Right cardiac atrium (tissue), 5 donors: ENCODE measurements around the gene SLC26A8. TPM values are rescaled to one million over a fixed set of nuclear protein-coding genes. Genes with fewer than 3 reads are reported as not detected.

Experiments used
- ATAC-seq, 2 donors: fragments of 200-7000 bp; cut with Tn5 transposase; one replicate each; pipeline versions ENCODE4 v1.8.0 to v1.9.1; 2020; ENCODE audit warnings: moderate library complexity in 2 of 2, mild to moderate bottlenecking in 1 of 2
- DNase-seq, 3 donors: peaks; one replicate each; pipeline ENCODE4 v3.0.0-alpha.2; 2020
- H3K27ac ChIP-seq: one replicate; pipeline ENCODE4 v1.5.1; 2013; ENCODE audit warnings: mild to moderate bottlenecking, low read length, control low read depth, moderate library complexity
- H3K27me3 ChIP-seq: one replicate; pipeline ENCODE4 v1.6.1; 2013; ENCODE audit not compliant: control insufficient read depth, insufficient read depth
- H3K4me1 ChIP-seq: one replicate; pipeline ENCODE4 v1.6.1; 2013; ENCODE audit warnings: low read length; ENCODE audit not compliant: control insufficient read depth, insufficient read depth
- H3K4me3 ChIP-seq: one replicate; pipeline ENCODE4 v1.5.1; 2013; ENCODE audit warnings: low read length, control low read depth
- H3K9me3 ChIP-seq: one replicate; pipeline ENCODE4 v1.6.1; 2013; ENCODE audit warnings: low read length; ENCODE audit not compliant: control insufficient read depth
- WGBS: extraction: QIAGEN DNeasy Blood & Tissue Kit; methylation state at CpG from one replicate; pipeline ENCODE4 v1.1.7; 2013; 5-methylcytosine and 5-hydroxymethylcytosine counted together
- intact Hi-C, 4 donors: fragments of 100-400 bp; cut with DNase I; formaldehyde crosslinking; loops; one replicate each; pipeline versions ENCODE4 v1.11.0 to v1.14.0; 2022 to 2023
- polyA plus RNA-seq: library from polyadenylated mRNA; stranded (reverse); fragments of 200-250 nt; gene quantifications from one replicate; pipeline ENCODE4 v1.2.3, GENCODE V29; 2013
- total RNA-seq, 4 donors: library from RNA; stranded (reverse); fragmentation: NEBNext Ultra II Directional; extraction: Animal tissue kit (Norgen Biotek cat#: 25700); gene quantifications; one replicate each; pipeline ENCODE4 v1.2.1, GENCODE V29; 2021
- donor health status: healthy with polysubstance abuse.
- donor health status: DM: no; HTN: yes; CAD: no.
- donor health status: DM: no; HTN: no; CAD: no.
- donor health status: DM: no; HTN: yes; CAD: no; lungs with severe emphysema.
- donor health status: DM: yes; HTN: yes; CAD: no.

The SLC26A8 gene
- total and polyA plus RNA-seq, 5 donors, result 0.29 TPM; not detected in 4

- no peak for DNase-seq
- WGBS, result 89% methylated on average over 2 of the region's 2 CpGs
- H3K9me3 ChIP-seq, result no peaks in the 10 kb centered on the region
- no peak for ATAC-seq
- no peak overlapping the region for H3K4me3 ChIP-seq
- H3K4me1 ChIP-seq, result peaks cover 6% of the 10 kb centered on the region
- no peaks in the 10 kb centered on the region for H3K27me3 ChIP-seq
- intact Hi-C loops, result no loop called here
- H3K27ac ChIP-seq, result no peak overlapping the region
These were observed 42.4 kb upstream of the SLC26A8 start for GRCh38 chr6:36066817-36067216.

DNA sequence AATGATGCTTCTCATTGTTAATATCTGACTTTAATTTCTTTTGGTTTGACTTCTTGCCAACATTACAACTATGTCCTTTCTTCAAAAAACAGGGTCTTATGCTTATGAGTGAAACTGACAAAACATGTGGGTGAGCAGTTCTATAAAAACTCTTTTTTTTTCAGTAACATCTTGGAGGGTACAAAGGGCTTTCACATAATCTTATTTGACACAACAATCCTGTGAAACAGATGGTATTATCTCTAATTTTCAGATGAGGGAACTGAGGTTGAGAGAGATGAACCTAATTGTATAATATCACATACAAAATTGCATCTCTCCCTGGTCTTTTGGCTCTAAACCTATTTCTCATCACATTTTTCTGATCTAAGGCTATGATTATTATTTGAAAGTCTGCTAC lies 41.5 kb upstream of the SLC26A8 start:
- intact Hi-C loops, result no loop called here
- Histone ChIP-seq H3K4me3 (no peak overlapping the region), H3K4me1 (peaks cover 6% of the 10 kb centered on the region), H3K27ac (no peak overlapping the region), H3K27me3 (no peaks in the 10 kb centered on the region), H3K9me3 (no peaks in the 10 kb centered on the region)
- no peak for DNase-seq
- ATAC-seq, result no peak

DNA sequence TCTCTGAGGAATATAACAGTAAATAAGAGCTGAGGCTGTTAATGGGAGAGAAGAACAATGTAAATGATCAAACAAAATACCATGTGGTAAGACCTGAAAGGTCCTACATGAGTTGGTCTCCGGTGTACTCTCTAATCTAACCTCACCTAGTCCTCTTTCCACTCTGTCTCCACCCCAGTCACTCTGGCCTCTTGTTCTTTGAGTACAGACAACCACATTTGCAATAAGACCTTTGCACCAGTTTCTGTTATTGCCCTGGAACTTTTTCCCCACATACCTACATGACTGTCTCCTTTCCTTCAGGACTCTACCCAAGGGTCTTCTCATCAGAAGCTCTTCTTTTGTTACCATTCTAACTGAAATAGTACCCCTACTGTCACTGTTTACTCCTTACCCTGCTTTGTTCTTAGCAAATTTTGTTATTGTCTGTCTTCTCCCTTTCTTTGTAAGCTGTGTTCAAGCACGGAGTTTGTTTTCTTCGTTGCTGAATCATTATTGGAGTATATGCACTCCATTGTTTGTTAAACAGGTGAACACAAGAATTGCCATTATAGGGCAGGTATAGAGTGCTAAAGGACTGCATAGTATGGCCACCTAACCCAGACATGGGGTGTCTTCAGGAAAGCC lies 40.4 kb upstream of the SLC26A8 start:
- ATAC-seq, result no peak
- 89% methylated on average over 3 of the region's 3 CpGs for WGBS
- no peaks in the 10 kb centered on the region for H3K27me3 ChIP-seq

DNA sequence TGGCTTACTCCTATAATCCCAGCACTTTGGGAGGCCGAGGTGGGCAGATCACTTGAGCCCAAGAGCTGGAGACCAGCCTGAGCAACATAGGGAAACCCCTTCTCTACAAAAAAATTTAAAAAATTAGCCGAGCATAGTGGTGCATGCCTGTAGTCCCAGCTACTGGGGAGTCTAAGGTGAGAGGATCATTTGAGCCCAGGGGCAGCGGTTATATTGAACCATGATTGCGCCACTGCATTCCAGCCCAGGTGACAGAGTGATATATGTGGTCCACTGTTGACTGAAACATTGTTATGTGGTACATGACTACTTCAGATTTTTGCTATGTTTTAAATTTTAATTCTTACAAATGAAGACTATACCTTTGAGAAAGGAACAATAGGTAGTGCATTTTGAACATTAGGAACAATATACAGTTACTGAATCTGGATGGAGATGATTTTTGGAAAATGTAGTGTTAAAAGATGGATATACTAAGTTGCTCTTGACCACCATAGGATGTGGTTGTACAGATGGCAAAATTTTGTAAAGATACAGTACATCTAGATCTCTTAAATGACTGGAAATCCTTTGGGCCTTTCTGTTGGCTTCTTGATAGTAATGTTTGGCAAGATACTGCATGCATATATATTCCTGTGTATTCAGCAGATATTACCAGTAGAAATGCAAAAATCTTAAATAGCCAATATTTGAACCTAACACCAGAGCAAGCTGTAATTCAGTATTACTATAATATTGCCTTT lies 39.0 kb upstream of the SLC26A8 start:
- no peak overlapping the region for H3K4me3 ChIP-seq
- H3K27me3 ChIP-seq, result no peaks in the 10 kb centered on the region
- peaks cover 8% of the 10 kb centered on the region for H3K4me1 ChIP-seq
- H3K9me3 ChIP-seq, result no peaks in the 10 kb centered on the region
- 97% methylated on average over 4 of the region's 4 CpGs for WGBS
- no peak for ATAC-seq
- intact Hi-C loops, result no loop called here
- DNase-seq, result no peak
- H3K27ac ChIP-seq, result no peak overlapping the region

More for the DNA sequence above, 40.4 kb upstream of the SLC26A8 start:
- Histone ChIP-seq H3K9me3 (no peaks in the 10 kb centered on the region), H3K4me1 (peaks cover 6% of the 10 kb centered on the region), H3K27ac (no peak overlapping the region), H3K4me3 (no peak overlapping the region)
- intact Hi-C loops, result no loop called here
- no peak for DNase-seq

- no peaks in the 10 kb centered on the region for H3K27me3 ChIP-seq
- peaks cover 9% of the 10 kb centered on the region for H3K4me1 ChIP-seq
- ATAC-seq (no peak), DNase-seq (no peak)
- 97% methylated on average over 2 of the region's 2 CpGs for WGBS
- H3K27ac ChIP-seq, result no peak overlapping the region
- no peaks in the 10 kb centered on the region for H3K9me3 ChIP-seq
- H3K4me3 ChIP-seq, result no peak overlapping the region
- intact Hi-C loops, result no loop called here
These were observed 37.8 kb upstream of the SLC26A8 start for GRCh38 chr6:36062247-36062646.

GRCh38 chr6:36061236-36061635 lies 36.8 kb upstream of the SLC26A8 start:
- ATAC-seq (no peak), DNase-seq (no peak)

GRCh38 chr6:36056178-36056577 lies 31.7 kb upstream of the SLC26A8 start:
- Histone ChIP-seq H3K27ac (no peak overlapping the region), H3K27me3 (no peaks in the 10 kb centered on the region), H3K4me1 (peaks cover 7% of the 10 kb centered on the region), H3K9me3 (no peaks in the 10 kb centered on the region), H3K4me3 (no peak overlapping the region)
- no peak for ATAC-seq
- WGBS, result 51% methylated on average over 1 of the region's 1 CpG
- intact Hi-C loops, result no loop called here
- no peak for DNase-seq

More at GRCh38 chr6:36061236-36061635, 36.8 kb upstream of the SLC26A8 start:
- no peak overlapping the region for H3K27ac ChIP-seq
- H3K4me1 ChIP-seq, result peaks cover 9% of the 10 kb centered on the region
- H3K27me3 ChIP-seq, result no peaks in the 10 kb centered on the region
- H3K4me3 ChIP-seq, result no peak overlapping the region
- H3K9me3 ChIP-seq, result no peaks in the 10 kb centered on the region
- intact Hi-C loops, result no loop called here
- 46% methylated on average over 2 of the region's 2 CpGs for WGBS

- 38% methylated on average over 2 of the region's 2 CpGs for WGBS
- DNase-seq (no peak), ATAC-seq (no peak)
- intact Hi-C loops, result no loop called here
- Histone ChIP-seq H3K27ac (no peak overlapping the region), H3K27me3 (no peaks in the 10 kb centered on the region), H3K9me3 (no peaks in the 10 kb centered on the region), H3K4me3 (no peak overlapping the region), H3K4me1 (peaks cover 10% of the 10 kb centered on the region)
These were observed 30.5 kb upstream of the SLC26A8 start for GRCh38 chr6:36054956-36055355.

GRCh38 chr6:36054415-36054814 lies 30.0 kb upstream of the SLC26A8 start:
- Histone ChIP-seq H3K4me1 (peaks cover 12% of the 10 kb centered on the region), H3K9me3 (no peaks in the 10 kb centered on the region), H3K27ac (no peak overlapping the region), H3K4me3 (no peak overlapping the region), H3K27me3 (no peaks in the 10 kb centered on the region)
- intact Hi-C loops, result no loop called here
- 79% methylated on average over 2 of the region's 2 CpGs for WGBS
- DNase-seq (no peak), ATAC-seq (no peak)

- peaks cover 12% of the 10 kb centered on the region for H3K4me1 ChIP-seq
These were observed 29.4 kb upstream of the SLC26A8 start for GRCh38 chr6:36053878-36054277.

GRCh38 chr6:36052097-36052496 lies 27.7 kb upstream of the SLC26A8 start:
- no peak overlapping the region for H3K27ac ChIP-seq
- peak in 1 of 3 donors; percentile 63 for DNase-seq
- H3K9me3 ChIP-seq, result no peaks in the 10 kb centered on the region
- H3K4me3 ChIP-seq, result no peak overlapping the region
- intact Hi-C loops, result no loop called here
- H3K4me1 ChIP-seq, result peaks cover 12% of the 10 kb centered on the region
- 41% methylated on average over 2 of the region's 2 CpGs for WGBS
- no peaks in the 10 kb centered on the region for H3K27me3 ChIP-seq
- ATAC-seq, result peak in 1 of 2 donors; percentile 41

More at GRCh38 chr6:36053878-36054277, 29.4 kb upstream of the SLC26A8 start:
- Histone ChIP-seq H3K4me3 (no peak overlapping the region), H3K27ac (no peak overlapping the region), H3K9me3 (no peaks in the 10 kb centered on the region), H3K27me3 (no peaks in the 10 kb centered on the region)
- ATAC-seq, result no peak
- no peak for DNase-seq
- 33% methylated on average over 2 of the region's 2 CpGs for WGBS
- intact Hi-C loops, result no loop called here
